ACC112 (cell line): ENCODE data around the gene SLC6A5.

Experiments
- H2AFZ ChIP-seq: fragments of 200-600 bp; sonication (generic); one replicate; pipeline ENCODE4 v1.6.0; 2017; ENCODE audit warnings: antibody characterized with exemption, low read length; ENCODE audit not compliant: unreplicated experiment
- H3K27ac ChIP-seq: fragments of 200-600 bp; sonication (generic); 2 replicates; pipeline ENCODE4 v1.5.1; 2014; ENCODE audit warnings: low read depth, mild to moderate bottlenecking, antibody characterized with exemption, low read length, moderate library complexity
- H3K27me3 ChIP-seq: fragments of 200-600 bp; sonication (generic); 2 replicates; pipeline ENCODE4 v1.6.1; 2014; ENCODE audit warnings: mild to moderate bottlenecking, antibody characterized with exemption, low read length, moderate library complexity, mixed read lengths; ENCODE audit not compliant: insufficient read depth
- H3K36me3 ChIP-seq: fragments of 200-600 bp; sonication (generic); 2 replicates; pipeline ENCODE4 v1.6.1; 2016; ENCODE audit warnings: mild to moderate bottlenecking, antibody characterized with exemption, low read length, moderate library complexity, mixed read lengths; ENCODE audit not compliant: insufficient read depth
- H3K4me1 ChIP-seq: fragments of 200-600 bp; sonication (generic); one replicate; pipeline ENCODE4 v1.6.1; 2016; ENCODE audit warnings: low read length, mixed read lengths; ENCODE audit not compliant: insufficient read depth, unreplicated experiment, control insufficient read depth
- H3K4me3 ChIP-seq: fragments of 200-600 bp; sonication (generic); 2 replicates; pipeline ENCODE4 v1.5.1; 2014; ENCODE audit warnings: mild to moderate bottlenecking, low read depth, low read length
- H3K79me2 ChIP-seq: fragments of 200-600 bp; sonication (generic); one replicate; pipeline ENCODE4 v1.6.0; 2016; ENCODE audit warnings: low read length; ENCODE audit not compliant: control insufficient read depth, unreplicated experiment, insufficient read depth

The SLC6A5 gene

GRCh38 chr11:20597154-20597679 lies 2.2 kb upstream of the SLC6A5 start:
- H3K27ac ChIP-seq, result no peak overlapping the region
- peaks cover 95% of the 10 kb centered on the region for H3K27me3 ChIP-seq
- no peak overlapping the region for H2AFZ ChIP-seq
- H3K36me3 ChIP-seq, result no peaks in the 10 kb centered on the region
- no peaks in the 10 kb centered on the region for H3K4me1 ChIP-seq
- H3K79me2 ChIP-seq, result no peaks in the 10 kb centered on the region
- H3K4me3 ChIP-seq, result no peak overlapping the region

DNA sequence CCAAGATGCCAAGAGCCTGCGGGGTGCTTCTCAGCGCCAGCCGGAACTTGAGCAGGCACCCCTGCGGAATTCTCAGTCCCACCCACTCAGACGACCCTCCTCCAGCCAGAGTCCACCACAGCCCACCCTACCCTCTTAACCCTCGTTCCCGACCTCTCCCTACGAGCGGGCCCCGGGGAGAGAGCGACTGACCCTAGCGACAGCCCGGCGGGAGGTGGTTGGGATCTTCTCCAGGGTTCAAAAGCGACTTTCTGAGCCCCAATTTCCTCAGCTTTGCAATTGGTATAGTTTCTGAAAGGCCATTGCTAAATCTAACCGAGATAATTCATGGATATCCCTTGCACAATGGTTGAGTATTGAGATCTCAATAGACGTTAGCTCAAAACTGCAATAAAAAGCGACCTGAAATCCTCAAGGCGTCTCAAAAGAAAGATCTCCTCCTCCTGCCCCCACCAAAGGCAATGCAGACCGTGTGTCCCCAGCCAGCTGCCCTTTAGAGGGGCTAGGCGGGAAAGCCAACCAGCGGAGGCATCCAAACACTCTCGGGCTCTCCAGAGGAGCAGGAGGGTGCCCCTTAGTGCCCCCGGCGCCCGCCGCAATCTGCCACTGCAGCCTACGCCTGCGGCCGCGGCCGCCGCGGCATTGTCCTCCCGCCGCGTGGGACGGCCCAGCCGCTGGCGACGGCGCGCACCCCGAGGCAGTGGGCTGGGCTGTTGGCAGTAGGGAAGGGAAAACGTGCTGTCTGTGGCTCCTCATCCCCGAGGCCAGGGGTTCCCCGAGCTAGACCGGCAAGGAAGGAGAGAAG lies 1.5 kb upstream of the SLC6A5 start:
- no peak overlapping the region for H3K4me3 ChIP-seq

GRCh38 chr11:20598492-20598891 lies 916 bp upstream of the SLC6A5 start:
- Histone ChIP-seq H3K4me3 (no peak overlapping the region), H3K36me3 (no peaks in the 10 kb centered on the region), H3K4me1 (no peaks in the 10 kb centered on the region), H2AFZ (no peak overlapping the region), H3K27ac (no peak overlapping the region), H3K79me2 (no peaks in the 10 kb centered on the region), H3K27me3 (peaks cover 96% of the 10 kb centered on the region)

More for the DNA sequence above, 1.5 kb upstream of the SLC6A5 start:
- H2AFZ ChIP-seq, result no peak overlapping the region
- no peaks in the 10 kb centered on the region for H3K79me2 ChIP-seq
- H3K27me3 ChIP-seq, result peaks cover 96% of the 10 kb centered on the region
- no peaks in the 10 kb centered on the region for H3K4me1 ChIP-seq
- H3K36me3 ChIP-seq, result no peaks in the 10 kb centered on the region
- H3K27ac ChIP-seq, result no peak overlapping the region

DNA sequence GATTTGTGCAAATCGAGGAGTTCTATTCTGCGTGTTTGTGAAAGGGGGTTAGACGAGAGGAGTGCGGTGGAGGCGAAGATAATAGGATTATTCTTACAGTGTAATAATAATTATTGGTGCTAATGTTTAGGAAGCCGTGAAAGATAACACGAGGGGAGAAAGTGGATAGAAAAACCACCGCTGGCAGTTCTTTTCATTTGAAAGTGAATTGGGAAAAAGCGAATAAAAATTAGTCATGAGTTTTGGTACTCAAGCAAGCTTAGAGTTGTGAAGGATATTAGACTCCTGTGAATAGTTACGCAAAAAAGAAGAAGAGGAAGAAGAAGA lies 575 bp downstream of the SLC6A5 start:
- Histone ChIP-seq H2AFZ (no peak overlapping the region), H3K4me3 (no peak overlapping the region), H3K27me3 (peaks cover 100% of the 10 kb centered on the region), H3K27ac (no peak overlapping the region), H3K36me3 (no peaks in the 10 kb centered on the region), H3K4me1 (no peaks in the 10 kb centered on the region), H3K79me2 (no peaks in the 10 kb centered on the region)

DNA sequence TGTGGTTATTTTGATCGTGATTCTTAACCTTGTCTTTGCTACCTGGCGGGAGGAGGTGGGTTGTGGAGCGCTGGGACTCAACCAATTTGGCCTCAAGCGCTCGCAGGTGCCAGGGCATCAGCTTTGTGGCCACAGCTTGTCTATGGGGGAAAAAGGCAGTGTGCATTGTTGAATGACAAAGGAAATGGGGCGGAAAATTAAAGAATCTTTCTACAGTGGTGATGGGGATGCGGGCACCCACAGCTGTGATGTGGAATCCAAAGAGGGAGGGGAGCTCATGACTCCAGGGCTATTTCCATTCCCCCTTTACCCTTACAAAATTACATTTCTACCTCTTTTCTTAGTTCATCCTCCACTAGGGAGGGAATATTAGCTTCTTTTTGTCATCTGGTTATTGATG lies 1.1 kb downstream of the SLC6A5 start:
- H3K27ac ChIP-seq, result no peak overlapping the region
- H3K79me2 ChIP-seq, result no peaks in the 10 kb centered on the region
- H2AFZ ChIP-seq, result no peak overlapping the region
- peaks cover 100% of the 10 kb centered on the region for H3K27me3 ChIP-seq
- H3K4me1 ChIP-seq, result no peaks in the 10 kb centered on the region
- no peaks in the 10 kb centered on the region for H3K36me3 ChIP-seq
- H3K4me3 ChIP-seq, result no peak overlapping the region

DNA sequence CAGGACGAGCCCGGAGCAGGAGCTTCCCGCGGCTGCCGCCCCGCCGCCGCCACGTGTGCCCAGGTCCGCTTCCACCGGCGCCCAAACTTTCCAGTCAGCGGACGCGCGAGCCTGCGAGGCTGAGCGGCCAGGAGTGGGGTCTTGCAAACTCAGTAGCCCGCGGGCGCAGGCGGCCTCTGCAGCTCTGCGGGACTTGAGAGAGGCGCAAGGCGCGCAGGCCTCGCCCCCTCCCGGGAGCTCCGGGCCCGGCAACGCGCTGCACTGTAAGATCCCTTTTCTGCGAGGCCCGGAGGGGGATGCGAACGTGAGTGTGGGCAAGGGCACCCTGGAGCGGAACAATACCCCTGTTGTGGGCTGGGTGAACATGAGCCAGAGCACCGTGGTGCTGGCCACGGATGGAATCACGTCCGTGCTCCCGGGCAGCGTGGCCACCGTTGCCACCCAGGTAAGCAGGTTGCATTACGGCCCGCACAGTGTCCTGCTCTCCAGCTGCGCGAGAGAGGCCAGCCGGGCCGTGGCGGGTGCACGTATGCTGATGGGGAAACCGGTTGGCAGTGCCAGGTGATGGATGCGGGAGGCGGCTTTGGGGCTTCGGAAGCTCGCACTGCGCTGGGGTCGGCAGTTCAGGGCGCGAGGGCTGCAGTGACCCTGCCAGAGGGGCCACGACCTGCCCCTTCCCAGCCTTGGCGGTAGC lies 2.0 kb downstream of the SLC6A5 start:
- H3K27me3 ChIP-seq, result peaks cover 100% of the 10 kb centered on the region
- no peaks in the 10 kb centered on the region for H3K36me3 ChIP-seq
- no peaks in the 10 kb centered on the region for H3K4me1 ChIP-seq
- H3K79me2 ChIP-seq, result no peaks in the 10 kb centered on the region
- H3K27ac ChIP-seq, result no peak overlapping the region
- H3K4me3 ChIP-seq, result no peak overlapping the region
- no peak overlapping the region for H2AFZ ChIP-seq

DNA sequence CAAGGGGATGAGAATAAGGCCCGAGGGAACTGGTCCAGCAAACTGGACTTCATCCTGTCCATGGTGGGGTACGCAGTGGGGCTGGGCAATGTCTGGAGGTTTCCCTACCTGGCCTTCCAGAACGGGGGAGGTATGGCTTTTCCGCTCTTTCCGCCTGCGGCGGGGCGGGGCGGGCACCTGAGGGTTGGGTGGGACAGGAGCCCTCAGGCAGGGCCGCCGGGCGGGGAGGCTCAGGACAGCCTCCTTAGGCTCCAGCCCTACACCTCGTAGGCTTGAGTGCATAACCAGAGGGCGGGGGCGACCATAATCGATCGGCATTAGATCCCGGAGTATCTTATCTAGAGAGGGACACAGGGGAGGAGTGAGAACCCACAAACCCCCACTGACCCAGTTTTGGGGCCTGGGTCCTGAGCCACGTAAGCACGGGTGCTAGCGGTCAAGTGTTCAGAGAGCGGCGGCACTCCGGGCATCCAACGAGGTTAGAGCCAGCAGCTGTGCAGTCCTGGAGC lies 4.9 kb downstream of the SLC6A5 start:
- Histone ChIP-seq H3K79me2 (no peaks in the 10 kb centered on the region), H2AFZ (no peak overlapping the region), H3K27me3 (peaks cover 100% of the 10 kb centered on the region), H3K4me3 (no peak overlapping the region), H3K4me1 (no peaks in the 10 kb centered on the region), H3K36me3 (no peaks in the 10 kb centered on the region), H3K27ac (no peak overlapping the region)

- peaks cover 97% of the 10 kb centered on the region for H3K27me3 ChIP-seq
- H3K4me3 ChIP-seq, result no peak overlapping the region
- H3K27ac ChIP-seq, result no peak overlapping the region
- peaks cover 6% of the 10 kb centered on the region for H3K4me1 ChIP-seq
- H3K36me3 ChIP-seq, result no peaks in the 10 kb centered on the region
- H2AFZ ChIP-seq, result no peak overlapping the region
- H3K79me2 ChIP-seq, result no peaks in the 10 kb centered on the region
Measured at GRCh38 chr11:20604864-20605601, 5.6 kb downstream of the SLC6A5 start.

DNA sequence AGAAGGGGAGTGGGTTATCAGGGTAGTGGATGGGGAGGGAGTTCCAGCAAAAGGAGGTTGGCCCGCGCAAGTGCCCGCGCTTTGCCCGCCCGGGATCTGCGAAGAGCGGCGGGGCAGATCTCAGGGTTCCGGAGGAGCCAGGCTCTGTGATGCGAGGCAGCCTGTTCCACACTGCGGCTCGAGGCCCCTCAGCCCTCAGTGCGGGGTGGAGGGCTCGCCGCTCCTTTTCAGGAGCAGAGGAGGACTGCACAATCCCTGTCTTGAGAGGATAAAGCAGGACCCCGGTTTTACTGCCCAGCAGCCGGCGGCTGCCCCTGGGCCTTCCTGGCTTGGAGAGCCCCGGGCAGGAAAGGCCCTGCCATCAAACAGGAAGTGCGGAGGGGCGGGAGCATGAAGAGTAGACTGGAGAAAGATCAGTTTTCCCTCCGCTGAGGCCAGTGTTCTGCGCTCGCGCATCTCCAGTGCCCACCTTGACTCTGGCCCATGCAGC lies 6.2 kb downstream of the SLC6A5 start:
- Histone ChIP-seq H3K27ac (no peak overlapping the region), H3K4me1 (peaks cover 6% of the 10 kb centered on the region), H2AFZ (no peak overlapping the region), H3K27me3 (peaks cover 93% of the 10 kb centered on the region), H3K36me3 (no peaks in the 10 kb centered on the region), H3K79me2 (no peaks in the 10 kb centered on the region), H3K4me3 (no peak overlapping the region)

DNA sequence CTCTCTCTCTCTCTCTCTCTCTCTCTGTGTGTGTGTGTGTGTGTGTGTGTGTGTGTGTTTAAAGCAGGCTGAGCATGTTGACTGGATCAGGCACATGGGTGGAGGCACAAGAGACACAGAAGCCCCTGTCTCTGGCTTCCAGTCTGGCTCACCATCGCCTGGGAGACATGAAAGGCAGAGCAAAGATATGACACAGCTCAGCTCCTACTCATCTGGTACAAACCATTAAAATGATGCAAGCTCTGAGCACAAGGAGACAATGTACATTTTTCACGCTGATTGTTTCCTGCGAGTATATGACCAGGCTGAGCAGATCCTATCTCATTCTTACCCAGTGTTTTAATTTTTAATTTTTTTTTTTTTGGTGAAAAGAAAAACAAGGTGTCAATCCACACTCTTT lies 9.5 kb downstream of the SLC6A5 start:
- H3K79me2 ChIP-seq, result no peaks in the 10 kb centered on the region
- peaks cover 6% of the 10 kb centered on the region for H3K4me1 ChIP-seq
- peaks cover 80% of the 10 kb centered on the region for H3K27me3 ChIP-seq
- no peak overlapping the region for H3K27ac ChIP-seq
- no peak overlapping the region for H3K4me3 ChIP-seq
- H3K36me3 ChIP-seq, result no peaks in the 10 kb centered on the region
- no peak overlapping the region for H2AFZ ChIP-seq
